ENCODE measurements around the gene MEIOB.
A peak's percentile ranks its signal among the peaks of the same experiment; 100 is the strongest.

MEIOB gene

GRCh38 chr16:1792836-1793577 is 79.0 kb downstream of the MEIOB start:
- ChIA-PET CTCF (interaction anchor here (0.6 kb wide), 1 partner anchor 158 kb away, joined by 3 read pairs; no protein-coding TSS in a partner anchor), POLR2A (interaction anchor here (0.5 to 3.8 kb wide), 4 partner anchors 10 to 27 kb away, joined by 4 to 19 read pairs (median 4); partner anchors contain the start of genes NUBP2 and SPSB3)
- Histone ChIP-seq H3K27ac (ENCODE audit: extremely low read depth, low read depth, low read length) (no peak overlapping the region), H3K4me3 (ENCODE audit: low read depth, low read length) (no peak overlapping the region), H3K36me3 (ENCODE audit: control insufficient read depth in 2 of 2, insufficient read depth in 1 of 2, low read length in 2 of 2) (peaks cover 0 to 25% of the 10 kb centered on the region in 2 experiments; a peak in 2 of 3 replicates), H3K4me1 (ENCODE audit: control insufficient read depth, insufficient read depth, low read length) (no peaks in the 10 kb centered on the region), H3K9me3 (ENCODE audit: control insufficient read depth, insufficient read depth, low read depth, low read length) (no peaks in the 10 kb centered on the region)
- TF ChIP-seq GLIS1 (tag by site-specific recombination; IDR thresholded peaks at IDR 0.05) (peak; percentile 75), ZNF692 (tag by site-specific recombination; IDR thresholded peaks at IDR 0.05) (0 out of 2 replicates have a peak, but pooled peaks have one; percentile 21), ZNF518A (tag by site-specific recombination; conservative IDR thresholded peaks at IDR 0.05; ENCODE audit: low read depth) (no peak)

- ChIA-PET POLR2A (interaction anchor here (0.9 to 3.8 kb wide), 2 partner anchors 10 to 173 kb away, joined by 3 to 19 read pairs; partner anchors contain the start of genes NUBP2, RPS2 and SPSB3), CTCF (no interaction called here)
- no peak overlapping the region for H3K27ac ChIP-seq (ENCODE audit: extremely low read depth, low read depth, low read length)
These were observed 79.8 kb downstream of the MEIOB start for GRCh38 chr16:1791943-1792812.

GRCh38 chr16:1791256-1791942 is 80.6 kb downstream of the MEIOB start:
- POLR2A ChIA-PET: interaction anchor here (0.8 to 3.8 kb wide), 3 partner anchors 9 to 173 kb away, joined by 3 to 19 read pairs (median 3); partner anchors contain the start of genes NUBP2, RPS2 and SPSB3
- CTCF ChIA-PET: no interaction called here

More at GRCh38 chr16:1791943-1792812, 79.8 kb downstream of the MEIOB start:
- TF ChIP-seq ZNF350 (tag by site-specific recombination; IDR thresholded peaks at IDR 0.05) (no peak), ZNF18 (tag by site-specific recombination; IDR thresholded peaks at IDR 0.05) (0 out of 2 replicates have a peak, but pooled peaks have one; percentile 21)
- Histone ChIP-seq H3K36me3 (ENCODE audit: control insufficient read depth in 2 of 2, insufficient read depth in 1 of 2, low read length in 2 of 2) (peaks cover 0 to 33% of the 10 kb centered on the region in 2 experiments; a peak in 2 of 3 replicates), H3K4me3 (ENCODE audit: low read depth, low read length) (no peak overlapping the region), H3K9me3 (ENCODE audit: control insufficient read depth, insufficient read depth, low read depth, low read length) (no peaks in the 10 kb centered on the region), H3K4me1 (ENCODE audit: control insufficient read depth, insufficient read depth, low read length) (no peaks in the 10 kb centered on the region)

More at GRCh38 chr16:1791256-1791942, 80.6 kb downstream of the MEIOB start:
- no peaks in the 10 kb centered on the region for H3K9me3 ChIP-seq (ENCODE audit: control insufficient read depth, insufficient read depth, low read depth, low read length)
- peaks cover 0 to 41% of the 10 kb centered on the region in 2 experiments; a peak in 2 of 3 replicates for H3K36me3 ChIP-seq (ENCODE audit: control insufficient read depth in 2 of 2, insufficient read depth in 1 of 2, low read length in 2 of 2)
- TF ChIP-seq PBX3 (CRISPR knock-in tag; IDR thresholded peaks at IDR 0.05): no peak
- TF ChIP-seq ZNF621 (tag by site-specific recombination; IDR thresholded peaks at IDR 0.05): no peak
- TF ChIP-seq ZNF24 (tag by site-specific recombination; IDR thresholded peaks at IDR 0.05): no peak
- H3K4me3 ChIP-seq (ENCODE audit: low read depth, low read length): no peak overlapping the region
- no peak overlapping the region for H3K27ac ChIP-seq (ENCODE audit: extremely low read depth, low read depth, low read length)
- no peaks in the 10 kb centered on the region for H3K4me1 ChIP-seq (ENCODE audit: control insufficient read depth, insufficient read depth, low read length)
